ENCODE results near the gene PXT1. TPM values are rescaled to one million over a fixed set of nuclear protein-coding genes. Genes with fewer than 3 reads are reported as not detected.
A peak's percentile ranks its signal among the peaks of the same experiment; 100 is the strongest.

The PXT1 gene
- total RNA-seq, 1 donor from 2014 or later: not detected

GRCh38 chr6:36386495-36387439, 55.9 kb downstream of the PXT1 start:
- DNase-seq: no peak
- Mint-ChIP-seq H3K36me3 (ENCODE audit: unreplicated experiment) (peaks cover 6% of the 10 kb centered on the region), H3K9me3 (ENCODE audit: unreplicated experiment) (peaks cover 8% of the 10 kb centered on the region), H3K4me3 (ENCODE audit: unreplicated experiment) (peak overlapping the region; percentile 94), H3K27me3 (ENCODE audit: unreplicated experiment) (peaks cover 23% of the 10 kb centered on the region), H3K4me1 (ENCODE audit: low read depth, unreplicated experiment) (peaks cover 6% of the 10 kb centered on the region), H3K27ac (ENCODE audit: unreplicated experiment) (no peak overlapping the region)
- TF ChIP-seq, protein P1, sequence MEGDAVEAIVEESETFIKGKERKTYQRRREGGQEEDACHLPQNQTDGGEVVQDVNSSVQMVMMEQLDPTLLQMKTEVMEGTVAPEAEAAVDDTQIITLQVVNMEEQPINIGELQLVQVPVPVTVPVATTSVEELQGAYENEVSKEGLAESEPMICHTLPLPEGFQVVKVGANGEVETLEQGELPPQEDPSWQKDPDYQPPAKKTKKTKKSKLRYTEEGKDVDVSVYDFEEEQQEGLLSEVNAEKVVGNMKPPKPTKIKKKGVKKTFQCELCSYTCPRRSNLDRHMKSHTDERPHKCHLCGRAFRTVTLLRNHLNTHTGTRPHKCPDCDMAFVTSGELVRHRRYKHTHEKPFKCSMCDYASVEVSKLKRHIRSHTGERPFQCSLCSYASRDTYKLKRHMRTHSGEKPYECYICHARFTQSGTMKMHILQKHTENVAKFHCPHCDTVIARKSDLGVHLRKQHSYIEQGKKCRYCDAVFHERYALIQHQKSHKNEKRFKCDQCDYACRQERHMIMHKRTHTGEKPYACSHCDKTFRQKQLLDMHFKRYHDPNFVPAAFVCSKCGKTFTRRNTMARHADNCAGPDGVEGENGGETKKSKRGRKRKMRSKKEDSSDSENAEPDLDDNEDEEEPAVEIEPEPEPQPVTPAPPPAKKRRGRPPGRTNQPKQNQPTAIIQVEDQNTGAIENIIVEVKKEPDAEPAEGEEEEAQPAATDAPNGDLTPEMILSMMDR (IDR thresholded peaks at IDR 0.05; ENCODE audit: partially characterized antibody, unreplicated experiment): no peak

DNA sequence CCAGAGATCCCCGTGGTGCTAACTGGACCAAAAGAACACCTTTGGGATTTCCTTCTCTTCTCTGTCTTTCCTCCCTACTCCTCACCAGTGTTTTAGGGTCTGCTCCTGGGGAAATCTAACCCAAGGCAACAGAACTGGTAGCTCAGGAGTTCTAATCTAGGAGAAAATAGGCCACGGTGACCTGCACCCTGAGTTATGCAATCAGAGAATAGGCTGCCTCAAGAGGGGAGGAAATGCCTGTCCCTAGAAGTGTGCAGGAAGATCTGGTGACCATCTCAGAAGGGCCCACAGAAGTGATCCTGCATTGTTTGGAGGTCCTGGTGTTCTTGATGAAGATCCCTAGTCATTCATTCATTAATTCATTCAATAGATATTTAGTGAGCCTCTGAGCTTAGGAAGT, 58.6 kb downstream of the PXT1 start:
- Mint-ChIP-seq H3K4me1 (ENCODE audit: low read depth, unreplicated experiment) (peaks cover 6% of the 10 kb centered on the region), H3K27me3 (ENCODE audit: unreplicated experiment) (peaks cover 18% of the 10 kb centered on the region), H3K4me3 (ENCODE audit: unreplicated experiment) (no peak overlapping the region)

DNA sequence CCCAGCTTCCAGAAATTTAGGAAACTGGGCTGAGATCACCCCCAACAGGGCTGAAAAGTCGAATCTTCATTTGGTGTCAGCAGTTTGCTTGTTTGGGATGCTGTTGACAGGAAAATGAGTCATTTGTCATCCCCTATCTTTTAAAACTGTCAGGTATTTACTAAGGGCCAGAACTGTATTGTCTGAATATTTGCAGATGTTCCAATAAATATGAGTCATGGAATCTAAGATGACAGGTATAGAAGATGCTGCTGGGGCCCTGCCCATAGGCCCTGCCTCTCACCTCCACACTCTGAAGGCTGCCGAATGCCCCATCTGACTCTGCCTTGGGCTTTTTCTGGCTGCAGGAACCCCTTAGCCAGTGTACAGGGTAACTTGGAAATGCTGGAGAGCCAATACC, 59.0 kb downstream of the PXT1 start:
- Mint-ChIP-seq H3K27me3 (ENCODE audit: unreplicated experiment) (peaks cover 18% of the 10 kb centered on the region), H3K9me3 (ENCODE audit: unreplicated experiment) (peaks cover 8% of the 10 kb centered on the region), H3K4me3 (ENCODE audit: unreplicated experiment) (no peak overlapping the region), H3K4me1 (ENCODE audit: low read depth, unreplicated experiment) (peaks cover 8% of the 10 kb centered on the region), H3K36me3 (ENCODE audit: unreplicated experiment) (no peaks in the 10 kb centered on the region), H3K27ac (ENCODE audit: unreplicated experiment) (no peak overlapping the region)
- DNase-seq: no peak
- TF ChIP-seq, protein P1 (IDR thresholded peaks at IDR 0.05; ENCODE audit: partially characterized antibody, unreplicated experiment): no peak

More for the DNA sequence above, 58.6 kb downstream of the PXT1 start:
- Mint-ChIP-seq H3K9me3 (ENCODE audit: unreplicated experiment) (peaks cover 8% of the 10 kb centered on the region), H3K27ac (ENCODE audit: unreplicated experiment) (no peak overlapping the region), H3K36me3 (ENCODE audit: unreplicated experiment) (no peaks in the 10 kb centered on the region)
- TF ChIP-seq, protein P1 (IDR thresholded peaks at IDR 0.05; ENCODE audit: partially characterized antibody, unreplicated experiment): no peak
- no peak for DNase-seq

GRCh38 chr6:36382976-36383375, 59.7 kb downstream of the PXT1 start:
- H3K27me3 Mint-ChIP-seq (ENCODE audit: unreplicated experiment): peaks cover 12% of the 10 kb centered on the region
- no peak overlapping the region for H3K4me3 Mint-ChIP-seq (ENCODE audit: unreplicated experiment)
- peaks cover 9% of the 10 kb centered on the region for H3K4me1 Mint-ChIP-seq (ENCODE audit: low read depth, unreplicated experiment)
- H3K9me3 Mint-ChIP-seq (ENCODE audit: unreplicated experiment): peaks cover 8% of the 10 kb centered on the region
- TF ChIP-seq, protein P1 (IDR thresholded peaks at IDR 0.05; ENCODE audit: partially characterized antibody, unreplicated experiment): no peak
- no peaks in the 10 kb centered on the region for H3K36me3 Mint-ChIP-seq (ENCODE audit: unreplicated experiment)
- no peak for DNase-seq
- H3K27ac Mint-ChIP-seq (ENCODE audit: unreplicated experiment): no peak overlapping the region

Data from glutamatergic neuron (in vitro differentiated cells).